Mucosa of descending colon (tissue), 3 donors: ENCODE results near the gene ADGRD1. TPM values are rescaled to one million over a fixed set of nuclear protein-coding genes. Genes with fewer than 3 reads are reported as not detected.
A peak's percentile ranks its signal among the peaks of the same experiment; 100 is the strongest.

ENCODE experiments used
- ATAC-seq: fragments of 200-7000 bp; cut with Tn5 transposase; one replicate; pipeline ENCODE4 v1.9.1; 2020; ENCODE audit warnings: mild to moderate bottlenecking, moderate library complexity
- DNase-seq, 3 donors: peaks; one replicate each; pipeline ENCODE4 v3.0.0-alpha.2; 2020
- H3K36me3 ChIP-seq: fragments of 200-600 bp; one replicate; pipeline ENCODE4 v1.8.0; 2021; ENCODE audit warnings: low read depth, mild to moderate bottlenecking
- H3K4me1 ChIP-seq: fragments of 200-600 bp; one replicate; pipeline ENCODE4 v1.8.0; 2021; ENCODE audit warnings: low read depth, mild to moderate bottlenecking
- H3K4me3 ChIP-seq: fragments of 200-600 bp; one replicate; pipeline ENCODE4 v1.8.0; 2021; ENCODE audit warnings: mild to moderate bottlenecking
- H3K9me3 ChIP-seq: fragments of 200-600 bp; one replicate; pipeline ENCODE4 v1.8.0; 2021; ENCODE audit warnings: mild to moderate bottlenecking
- intact Hi-C, 2 donors: fragments of 100-400 bp; cut with DNase I in 1 of 2; cut with micrococcal nuclease in 1 of 2; formaldehyde crosslinking; loops; one replicate each; pipeline versions ENCODE4 v1.11.0 to v1.11.1; 2022; cut with DNase I, micrococcal nuclease
- total RNA-seq, 3 donors: library from RNA; stranded (reverse); fragmentation: NEBNext Ultra II Directional in 2 of 3; extraction: Animal tissue kit (Norgen Biotek cat#: 25700) in 2 of 3; gene quantifications; one replicate each; pipeline versions ENCODE4 v1.2.1 to v1.2.4, GENCODE V29; 2021 to 2023
- TF ChIP-seq, protein P1 (sequence below): fragments of 200-600 bp; IDR thresholded peaks from one replicate; pipeline ENCODE4 v1.8.0; 2022; ENCODE audit warnings: antibody characterized with exemption, mild to moderate bottlenecking
- donor health status: DM: no; HTN: no; CAD: no; lungs with moderate emphysema.
- donor health status: DM: no; HTN: no; CAD: no.
- donor health status: DM: no; HTN: yes; CAD: no.

ADGRD1 gene
- total RNA-seq, 3 donors from 2014 or later = 2.6 to 18.4 (median 12.9) TPM

DNA sequence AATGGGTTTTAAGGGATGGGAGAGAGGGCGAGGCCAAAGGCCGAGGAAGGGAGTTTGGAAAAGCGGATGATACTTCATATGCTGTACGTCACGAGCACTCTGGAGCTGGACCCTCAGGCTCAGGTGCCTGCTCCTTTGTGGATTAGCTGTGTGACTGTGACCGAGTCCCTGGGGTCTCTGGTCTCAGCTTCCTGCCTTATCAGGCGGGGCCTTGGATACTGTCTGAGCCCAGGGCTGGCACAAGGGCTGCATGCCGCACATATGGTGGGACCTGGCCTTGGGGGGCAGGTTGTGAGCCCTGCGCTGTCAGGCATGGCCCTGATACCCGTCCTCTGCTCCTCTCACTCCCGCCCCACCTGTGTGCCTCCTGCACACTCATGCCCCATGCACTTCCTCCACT is 95.3 kb downstream of the ADGRD1 start:
- H3K4me1 ChIP-seq = no peaks in the 10 kb centered on the region
- ATAC-seq = no peak
- intact Hi-C loops = no loop called here
- no peaks in the 10 kb centered on the region for H3K36me3 ChIP-seq
- H3K9me3 ChIP-seq = no peaks in the 10 kb centered on the region
- no peak overlapping the region for H3K4me3 ChIP-seq
- DNase-seq = peak in 1 of 3 donors; percentile 31
- TF ChIP-seq, protein P1, sequence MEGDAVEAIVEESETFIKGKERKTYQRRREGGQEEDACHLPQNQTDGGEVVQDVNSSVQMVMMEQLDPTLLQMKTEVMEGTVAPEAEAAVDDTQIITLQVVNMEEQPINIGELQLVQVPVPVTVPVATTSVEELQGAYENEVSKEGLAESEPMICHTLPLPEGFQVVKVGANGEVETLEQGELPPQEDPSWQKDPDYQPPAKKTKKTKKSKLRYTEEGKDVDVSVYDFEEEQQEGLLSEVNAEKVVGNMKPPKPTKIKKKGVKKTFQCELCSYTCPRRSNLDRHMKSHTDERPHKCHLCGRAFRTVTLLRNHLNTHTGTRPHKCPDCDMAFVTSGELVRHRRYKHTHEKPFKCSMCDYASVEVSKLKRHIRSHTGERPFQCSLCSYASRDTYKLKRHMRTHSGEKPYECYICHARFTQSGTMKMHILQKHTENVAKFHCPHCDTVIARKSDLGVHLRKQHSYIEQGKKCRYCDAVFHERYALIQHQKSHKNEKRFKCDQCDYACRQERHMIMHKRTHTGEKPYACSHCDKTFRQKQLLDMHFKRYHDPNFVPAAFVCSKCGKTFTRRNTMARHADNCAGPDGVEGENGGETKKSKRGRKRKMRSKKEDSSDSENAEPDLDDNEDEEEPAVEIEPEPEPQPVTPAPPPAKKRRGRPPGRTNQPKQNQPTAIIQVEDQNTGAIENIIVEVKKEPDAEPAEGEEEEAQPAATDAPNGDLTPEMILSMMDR = no peak

DNA sequence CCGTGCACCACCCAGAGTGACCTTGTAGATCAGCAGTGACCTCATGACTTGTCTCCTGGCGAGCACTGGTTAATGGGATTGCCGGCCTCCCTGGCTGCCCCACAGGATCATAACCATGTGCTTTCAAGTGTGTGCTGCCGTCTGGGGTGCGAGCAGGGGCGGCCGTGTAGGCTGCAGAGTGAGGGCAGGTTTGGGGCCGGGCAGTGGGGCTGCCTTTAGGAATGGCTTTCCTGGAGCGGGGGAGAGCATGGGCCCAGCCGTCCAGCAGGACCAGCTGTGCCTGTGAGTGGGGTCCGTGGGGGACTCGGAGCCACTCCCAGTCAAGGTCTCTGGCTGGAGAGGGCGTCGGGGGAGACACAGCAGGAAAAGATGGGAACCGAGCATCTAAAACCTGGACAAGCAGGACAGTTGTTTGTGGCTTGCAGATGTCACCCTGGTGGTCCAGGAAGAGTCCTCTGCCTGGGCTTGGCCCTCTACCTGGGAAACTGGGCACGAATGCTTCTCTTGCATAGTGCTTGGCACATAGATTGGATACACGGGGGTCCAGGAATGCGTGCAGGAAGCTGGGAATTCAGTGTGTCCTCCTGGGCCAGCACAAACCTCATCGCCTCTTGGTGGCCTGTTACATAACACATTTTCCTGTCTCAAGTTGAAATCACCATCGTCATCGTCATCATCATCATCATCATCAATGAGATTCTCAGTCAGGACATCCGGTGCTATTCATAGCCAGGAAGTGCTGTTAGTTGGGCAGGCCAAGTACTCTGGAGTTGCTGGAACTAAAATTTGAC is 96.0 kb downstream of the ADGRD1 start:
- Histone ChIP-seq H3K4me1 (no peaks in the 10 kb centered on the region), H3K9me3 (no peaks in the 10 kb centered on the region), H3K36me3 (no peaks in the 10 kb centered on the region), H3K4me3 (no peak overlapping the region)
- intact Hi-C loops = no loop called here
- TF ChIP-seq, protein P1 = no peak
- peak in 1 of 3 donors; percentile 24 for DNase-seq
- no peak for ATAC-seq

GRCh38 chr12:131050463-131051154 is 96.9 kb downstream of the ADGRD1 start:
- Histone ChIP-seq H3K4me1 (no peaks in the 10 kb centered on the region), H3K36me3 (no peaks in the 10 kb centered on the region), H3K9me3 (no peaks in the 10 kb centered on the region), H3K4me3 (no peak overlapping the region)
- ATAC-seq (no peak), DNase-seq (peak in 1 of 3 donors; percentile 34)
- intact Hi-C loops = no loop called here
- TF ChIP-seq, protein P1 = no peak

DNA sequence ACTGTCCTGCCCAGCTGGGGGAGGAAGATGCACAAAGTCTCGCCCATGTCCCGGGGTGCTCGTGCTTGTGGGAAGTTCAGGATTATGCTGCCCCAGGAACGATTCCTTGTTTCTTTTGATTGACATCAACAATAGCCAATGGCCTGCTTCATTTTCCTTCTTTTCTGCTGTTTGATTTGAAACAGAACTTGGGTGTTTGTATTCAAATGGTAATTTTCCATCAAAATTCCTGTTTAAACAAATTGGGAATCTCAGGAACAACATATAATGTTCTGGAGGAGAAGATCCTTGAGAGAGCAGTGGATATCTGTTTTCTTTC is 97.4 kb downstream of the ADGRD1 start:
- intact Hi-C loops = no loop called here
- Histone ChIP-seq H3K4me1 (no peaks in the 10 kb centered on the region), H3K9me3 (no peaks in the 10 kb centered on the region), H3K36me3 (no peaks in the 10 kb centered on the region), H3K4me3 (no peak overlapping the region)
- TF ChIP-seq, protein P1 = no peak
- ATAC-seq = no peak
- DNase-seq = no peak

DNA sequence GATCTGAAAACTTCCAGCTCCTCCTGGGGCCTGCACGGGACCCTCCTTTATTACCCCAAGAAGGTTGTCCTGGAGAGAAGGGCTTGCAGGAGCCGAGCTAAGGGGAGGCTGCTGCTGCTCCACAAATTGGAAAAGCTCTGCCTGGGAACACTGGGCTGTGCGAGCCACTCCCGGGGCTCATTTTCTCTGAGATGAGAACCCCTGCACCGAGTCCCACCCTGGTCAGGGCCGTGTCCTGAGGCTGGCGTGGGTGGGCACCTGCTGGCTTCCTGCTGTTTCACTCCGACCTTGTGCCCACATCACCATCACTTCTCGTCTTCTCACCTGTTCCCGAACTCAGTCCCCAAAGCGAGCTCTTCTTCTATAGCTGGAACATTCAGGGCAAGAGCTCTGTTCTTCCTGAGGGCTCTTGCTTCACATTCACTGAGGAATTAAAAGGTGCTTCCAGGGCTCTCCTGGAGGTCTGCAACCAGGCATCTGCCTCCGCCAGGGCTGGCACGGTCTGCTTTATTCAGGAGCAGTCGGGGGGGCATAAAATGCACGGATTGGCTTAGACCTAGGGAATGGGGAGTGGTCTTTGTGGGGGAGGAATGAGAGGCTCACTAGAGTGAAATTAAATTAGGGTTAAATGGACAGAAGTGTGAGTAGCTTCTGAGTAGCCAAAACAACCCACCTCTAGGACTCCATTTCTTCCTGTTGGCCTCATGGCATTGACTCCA is 98.5 kb downstream of the ADGRD1 start:
- DNase-seq = peak in 1 of 3 donors; percentile 21
- ATAC-seq = no peak
- Histone ChIP-seq H3K36me3 (no peaks in the 10 kb centered on the region), H3K4me1 (no peaks in the 10 kb centered on the region), H3K9me3 (no peaks in the 10 kb centered on the region), H3K4me3 (no peak overlapping the region)
- intact Hi-C loops = no loop called here
- TF ChIP-seq, protein P1 = no peak
